Motor neuron (in vitro differentiated cells): ENCODE results near the gene KATNAL2. TPM values are rescaled to one million over a fixed set of nuclear protein-coding genes. Genes with fewer than 3 reads are reported as not detected.
"Not testable (repeated sequence)": the region's sequence is repeated elsewhere in the genome, so short reads cannot be mapped to it uniquely, and the experiment has no call there.

Source experiments
- ATAC-seq, 8 experiments: fragments of 200-7000 bp; cut with Tn5 transposase; replicated peaks in 6 of 8; 2 replicates each; pipeline ENCODE4 v1.8.0; 2021; ENCODE audit warnings: mild to moderate bottlenecking in 8 of 8, moderate library complexity in 8 of 8
- H3K27ac ChIP-seq, 2 donors: fragments of 250-450 bp; sonication (Bioruptor Pico); 2 replicates each; pipeline ENCODE4 v1.9.0; 2021; ENCODE audit warnings: antibody characterized with exemption in 2 of 2, mild to moderate bottlenecking in 2 of 2, moderate library complexity in 1 of 2
- H3K4me1 ChIP-seq, 2 donors: fragments of 250-450 bp; sonication (Bioruptor Pico); replicated peaks in 1 of 2; 2 replicates each; pipeline ENCODE4 v1.6.1; 2021; ENCODE audit warnings: antibody characterized with exemption in 2 of 2, mild to moderate bottlenecking in 2 of 2, moderate library complexity in 1 of 2
- H3K4me3 ChIP-seq, 5 donors: fragments of 250-450 bp; sonication (Bioruptor Pico); 2 replicates each; pipeline ENCODE4 v1.9.0; 2021; ENCODE audit warnings: antibody characterized with exemption in 5 of 5, mild to moderate bottlenecking in 5 of 5, moderate library complexity in 4 of 5
- WGBS, 10 experiments: fragments of 450-650 bp; shearing (Covaris generic); methylation state at CpG; one replicate each; pipeline ENCODE4 v1.0.0; 2022; 5-methylcytosine and 5-hydroxymethylcytosine counted together
- in situ Hi-C, 9 experiments: fragments of 400-800 bp; cut with MboI; loops; one replicate each; pipeline ENCODE4 v1.15.0; 2021; ENCODE audit warnings: low sequenced_read_pairs in 9 of 9, low pct_unique_long_range_greater_than_20kb in 2 of 9; ENCODE audit not compliant: unreplicated experiment in 9 of 9
- total RNA-seq, 8 experiments: library from RNA; unstranded; fragments of 300-600 nt; gene quantifications; 2 replicates each; pipeline versions ENCODE4 v1.2.3 to v1.2.4, GENCODE V29; 2022

Gene KATNAL2
- total RNA-seq, 8 experiments from 2014 or later, result 3.7 to 20.3 (median 8.1) TPM

DNA sequence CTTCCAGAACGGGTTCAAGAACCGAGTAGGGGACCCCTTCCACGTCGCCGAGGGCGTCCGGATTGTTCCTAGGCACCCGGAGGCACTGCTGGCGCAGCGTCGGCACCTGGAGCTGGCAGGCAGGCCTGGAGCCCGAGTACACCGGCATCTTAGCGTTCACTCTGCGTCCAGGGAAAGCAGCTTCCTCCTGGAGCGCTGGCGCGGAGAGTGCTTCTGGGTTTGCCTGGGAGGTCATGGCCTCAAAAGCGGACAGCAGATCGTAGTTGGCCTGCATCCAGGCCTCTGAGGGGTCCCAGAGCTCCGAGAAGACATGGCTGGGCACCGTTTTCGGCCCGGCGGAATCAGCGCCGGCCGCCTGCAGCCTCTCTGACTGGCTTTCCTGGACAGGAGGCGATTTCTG is 111.3 kb downstream of the KATNAL2 start:
- H3K27ac ChIP-seq, H3K4me3 ChIP-seq, H3K4me1 ChIP-seq, in situ Hi-C loops, ATAC-seq: not testable (repeated sequence)
- WGBS, 10 experiments, result no CpG with 5 or more reads among the region's 29 CpGs

- H3K4me1 ChIP-seq, H3K27ac ChIP-seq, H3K4me3 ChIP-seq, in situ Hi-C loops: not testable (repeated sequence)
- ATAC-seq, result peak in 5 of 8 experiments; percentile 21 to 30 (median 23)
- WGBS, 10 experiments, result no CpG with 5 or more reads among the region's 55 CpGs
These were observed 112.4 kb downstream of the KATNAL2 start for GRCh38 chr18:47029684-47030353.

- ATAC-seq, H3K27ac ChIP-seq, H3K4me1 ChIP-seq, in situ Hi-C loops, H3K4me3 ChIP-seq: not testable (repeated sequence)
- 40 to 100% (median 100%) methylated on average over 1 of the region's 12 CpGs; no CpG with 5 or more reads in 7 of the 10 experiments for WGBS, 10 experiments
These were observed 113.5 kb downstream of the KATNAL2 start for GRCh38 chr18:47030887-47031286.

DNA sequence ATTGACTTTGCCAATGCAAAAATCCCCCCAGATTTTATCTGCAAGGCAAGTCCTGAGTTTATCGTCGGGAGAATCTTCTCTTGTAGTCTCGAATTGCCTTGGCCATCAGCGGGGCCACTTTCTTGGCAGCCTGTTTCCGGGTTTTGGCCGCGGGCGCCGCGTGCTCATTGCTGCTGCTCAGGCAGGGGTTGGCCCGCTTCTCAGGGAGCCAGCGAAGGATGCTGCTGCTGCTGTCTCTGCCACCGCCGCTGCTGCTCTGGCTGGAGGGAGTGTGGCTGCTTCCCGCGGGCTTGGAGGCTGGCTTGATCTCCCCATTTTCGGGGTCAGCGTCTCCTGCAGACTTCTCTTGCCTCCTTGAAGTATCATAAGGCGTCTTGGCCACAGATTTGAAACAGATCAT is 115.5 kb downstream of the KATNAL2 start:
- Histone ChIP-seq H3K4me1 (no peaks in the 10 kb centered on the region), H3K4me3 (no peak overlapping the region), H3K27ac (no peak overlapping the region)
- in situ Hi-C loops, result no loop called here
- ATAC-seq, result no peak
- 67 to 97% (median 90%) methylated on average over 2 to 17 of the region's 19 CpGs; no CpG with 5 or more reads in 4 of the 10 experiments for WGBS, 10 experiments

- H3K4me3 ChIP-seq, ATAC-seq, in situ Hi-C loops, H3K4me1 ChIP-seq, H3K27ac ChIP-seq: not testable (repeated sequence)
- WGBS, 10 experiments, result 57 to 100% (median 100%) methylated on average over 1 to 6 of the region's 28 CpGs; no CpG with 5 or more reads in 6 of the 10 experiments
These were observed 117.2 kb downstream of the KATNAL2 start for GRCh38 chr18:47034591-47034990.

- no peak within 1 kb of the TSS for H3K4me3 ChIP-seq
- whole genome bisulfite sequencing, 10 experiments, result 53 to 100% (median 81%) methylated on average over 2 to 18 of the region's 29 CpGs; no CpG with 5 or more reads in 4 of the 10 experiments
- in situ Hi-C loops, result no loop called here
- no peak within 1 kb of the TSS for H3K27ac ChIP-seq
- H3K4me1 ChIP-seq, result no peaks in the 10 kb centered on the region
- ATAC-seq, result no peak
These were observed 117.8 kb downstream of the KATNAL2 start, which contains the start of gene ELOA2 for GRCh38 chr18:47035156-47035671. TSS of gene ELOA2 (minus strand) at chr18:47035621. CDS start at chr18:47035264, 357 bp downstream.

GRCh38 chr18:47036298-47036874 is 119.0 kb downstream of the KATNAL2 start:
- 49 to 97% (median 79%) methylated on average over 1 to 2 of the region's 2 CpGs for WGBS, 10 experiments
- peak in 3 of 8 experiments; percentile 66 to 93 (median 85) for ATAC-seq
- H3K4me1 ChIP-seq, result no peaks in the 10 kb centered on the region
- no peak overlapping the region for H3K4me3 ChIP-seq
- H3K27ac ChIP-seq, result no peak overlapping the region
- in situ Hi-C loops, result no loop called here

- Histone ChIP-seq H3K4me3 (no peak overlapping the region), H3K27ac (no peak overlapping the region), H3K4me1 (no peaks in the 10 kb centered on the region)
- ATAC-seq, result no peak
- in situ Hi-C loops, result no loop called here
- WGBS, 10 experiments, result 17 to 90% (median 75%) methylated on average over 2 to 3 of the region's 3 CpGs
These were observed 119.7 kb downstream of the KATNAL2 start for GRCh38 chr18:47036927-47037578.

- no peak for ATAC-seq
- Histone ChIP-seq H3K27ac (no peak overlapping the region), H3K4me1 (peaks cover 0 to 2% of the 10 kb centered on the region in 2 donors), H3K4me3 (no peak overlapping the region)
- in situ Hi-C loops, result no loop called here
- WGBS, 10 experiments, result 68 to 100% (median 90%) methylated on average over 1 to 6 of the region's 6 CpGs
These were observed 123.6 kb downstream of the KATNAL2 start for GRCh38 chr18:47040982-47041381.

DNA sequence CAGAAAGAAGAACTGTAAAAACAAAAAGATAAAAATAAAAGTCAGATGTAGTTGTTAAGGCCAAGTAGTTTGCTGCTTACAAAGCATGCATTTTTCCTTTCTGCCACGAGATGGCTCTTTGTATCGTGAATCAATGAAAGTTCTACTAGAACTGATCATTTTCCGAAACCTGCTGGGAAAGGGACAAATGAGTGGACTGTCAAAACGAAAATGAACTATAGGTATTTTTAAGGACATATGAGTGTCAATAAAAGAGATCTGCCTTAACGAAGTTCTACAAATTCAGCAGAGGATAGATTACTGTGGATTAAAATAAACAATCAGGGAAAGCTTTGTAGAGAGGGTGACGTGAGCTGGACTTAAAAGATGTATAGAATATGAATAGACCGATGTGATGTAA is 133.1 kb downstream of the KATNAL2 start:
- in situ Hi-C loops, result no loop called here
- ATAC-seq, result peak in 3 of 8 experiments; percentile 64 to 71 (median 69)
- 17 to 42% (median 32%) methylated on average over 1 to 7 of the region's 7 CpGs for WGBS, 10 experiments

DNA sequence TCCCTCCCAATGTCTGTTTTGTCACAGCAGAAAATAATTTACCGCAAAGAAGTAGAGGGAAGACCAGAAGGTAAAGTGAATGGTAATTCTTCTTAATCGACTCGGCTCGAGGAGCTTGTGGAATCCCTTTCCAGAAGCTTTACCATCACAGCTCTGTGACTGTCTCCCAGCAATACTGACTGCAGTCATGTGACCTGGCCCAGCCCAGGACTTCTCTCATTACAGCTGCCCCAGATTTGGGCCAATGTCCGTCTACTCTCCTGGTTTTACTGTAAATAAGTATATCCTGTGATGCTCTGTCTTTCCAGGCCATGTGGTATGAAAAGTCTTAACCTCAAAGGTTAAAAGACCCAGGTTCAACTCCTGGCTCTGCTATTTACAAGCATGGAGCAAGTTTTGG is 137.0 kb downstream of the KATNAL2 start:
- H3K4me1 ChIP-seq, result no peaks in the 10 kb centered on the region
- no peak overlapping the region for H3K27ac ChIP-seq
- in situ Hi-C loops, result no loop called here
- no peak for ATAC-seq
- no peak overlapping the region for H3K4me3 ChIP-seq
- 7 to 100% (median 80%) methylated on average over 1 to 5 of the region's 5 CpGs for WGBS, 10 experiments

More for the DNA sequence above, 133.1 kb downstream of the KATNAL2 start:
- no peak overlapping the region for H3K4me3 ChIP-seq
- H3K27ac ChIP-seq, result no peak overlapping the region
- peaks cover 0 to 3% of the 10 kb centered on the region in 2 donors for H3K4me1 ChIP-seq

DNA sequence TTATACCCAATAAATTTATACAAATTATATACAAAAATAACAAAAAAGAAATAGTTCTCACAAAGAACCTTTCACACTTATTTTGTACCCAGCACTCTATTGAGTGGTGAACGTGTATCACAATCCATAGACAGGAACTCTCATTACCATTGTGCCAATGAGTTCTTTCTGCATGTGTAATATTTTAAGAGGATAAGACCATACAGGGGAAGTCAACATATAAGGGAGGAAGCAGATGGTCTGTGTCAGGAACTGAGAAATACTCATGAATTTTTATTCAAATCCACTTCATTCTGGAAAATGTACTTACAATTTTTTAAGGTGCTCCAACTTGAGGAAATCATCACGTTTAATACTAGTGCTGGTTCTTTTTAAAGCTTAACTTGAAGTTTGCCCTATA is 145.1 kb downstream of the KATNAL2 start:
- Histone ChIP-seq H3K4me1 (no peaks in the 10 kb centered on the region), H3K4me3 (no peak overlapping the region), H3K27ac (no peak overlapping the region)
- in situ Hi-C loops, result no loop called here
- 0 to 95% (median 55%) methylated on average over 1 to 2 of the region's 2 CpGs for WGBS, 10 experiments
- ATAC-seq, result no peak

GRCh38 chr18:47063096-47063495 is 145.7 kb downstream of the KATNAL2 start:
- H3K4me3 ChIP-seq, result no peak overlapping the region
- in situ Hi-C loops, result no loop called here
- ATAC-seq, result no peak
- WGBS, 10 experiments, result 51 to 100% (median 94%) methylated on average over 1 to 7 of the region's 8 CpGs; no CpG with 5 or more reads in 2 of the 10 experiments
- H3K4me1 ChIP-seq, result no peaks in the 10 kb centered on the region
- no peak overlapping the region for H3K27ac ChIP-seq
